SU-DHL-6 (cell line): ENCODE data around the gene KIAA1210.

Source experiments
- H2AFZ ChIP-seq: fragments of 200-600 bp; sonication (generic); 2 replicates; pipeline ENCODE4 v1.6.1; 2014; ENCODE audit warnings: low read depth, mild to moderate bottlenecking, moderate library complexity, mixed read lengths, antibody characterized with exemption, low read length; ENCODE audit not compliant: severe bottlenecking
- H3F3A ChIP-seq: fragments of 200-600 bp; shearing (Covaris generic); 2 replicates; pipeline ENCODE4 v1.6.0; 2016; ENCODE audit warnings: antibody characterized with exemption, mild to moderate bottlenecking; ENCODE audit not compliant: insufficient read depth
- H3K27ac ChIP-seq: fragments of 200-600 bp; sonication (generic); 2 replicates; pipeline ENCODE4 v1.5.1; 2016; ENCODE audit warnings: low read depth, mild to moderate bottlenecking, low read length, moderate library complexity, mixed read lengths
- H3K27me3 ChIP-seq: fragments of 200-600 bp; sonication (generic), shearing (Covaris generic); 2 replicates; pipeline ENCODE4 v1.6.0; 2014; ENCODE audit warnings: mild to moderate bottlenecking, low read length
- H3K36me3 ChIP-seq: fragments of 200-600 bp; sonication (generic); 2 replicates; pipeline ENCODE4 v1.6.1; 2014; ENCODE audit warnings: mild to moderate bottlenecking, low read length, mixed read lengths
- H3K4me2 ChIP-seq: fragments of 300-600, 200-600 bp; shearing (Covaris generic), sonication (generic); 2 replicates; pipeline ENCODE4 v1.6.0; 2014; ENCODE audit warnings: low read length, low read depth, mild to moderate bottlenecking; ENCODE audit not compliant: poor library complexity, severe bottlenecking
- H3K4me3 ChIP-seq: fragments of 200-600 bp; sonication (generic); 2 replicates; pipeline ENCODE4 v1.5.1; 2014; ENCODE audit warnings: antibody characterized with exemption, low read length, mild to moderate bottlenecking, mixed read lengths; ENCODE audit not compliant: insufficient read depth, poor library complexity, severe bottlenecking
- H3K79me2 ChIP-seq: fragments of 200-600 bp; sonication (generic); 2 replicates; pipeline ENCODE4 v1.6.1; 2014; ENCODE audit warnings: mild to moderate bottlenecking, low read length, moderate library complexity; ENCODE audit not compliant: insufficient read depth
- H3K9ac ChIP-seq: fragments of 200-600 bp; sonication (generic); 2 replicates; pipeline ENCODE4 v1.7.0; 2014; ENCODE audit warnings: mild to moderate bottlenecking, low read length
- H3K9me2 ChIP-seq: fragments of 200-600 bp; sonication (generic); replicated peaks from 2 replicates; pipeline ENCODE4 v1.6.1; 2014; ENCODE audit warnings: low read length; ENCODE audit not compliant: insufficient read depth
- H3K9me3 ChIP-seq: fragments of 200-600 bp; sonication (generic); 2 replicates; pipeline ENCODE4 v1.6.1; 2014; ENCODE audit warnings: low read length, mixed read lengths; ENCODE audit not compliant: insufficient read depth
- H4K20me1 ChIP-seq: fragments of 200-600 bp; sonication (generic); 2 replicates; pipeline ENCODE4 v1.6.1; 2014; ENCODE audit warnings: low read depth, mild to moderate bottlenecking, antibody characterized with exemption, low read length, moderate library complexity, mixed read lengths
- EZH2phosphoT487 ChIP-seq: fragments of 200-600 bp; sonication (generic), shearing (Covaris generic); conservative IDR thresholded peaks from 2 replicates; pipeline ENCODE4 v1.6.1; 2018; ENCODE audit warnings: mild to moderate bottlenecking, antibody characterized with exemption, low read length, moderate library complexity, mixed read lengths
- TF ChIP-seq, protein P1 (sequence below): fragments of 200-600 bp; sonication (generic); IDR thresholded peaks from one replicate; pipeline ENCODE4 v1.5.1; 2017; ENCODE audit warnings: antibody characterized with exemption, mild to moderate bottlenecking, low read length, moderate library complexity; ENCODE audit not compliant: insufficient read depth, poor library complexity, severe bottlenecking

KIAA1210 gene

GRCh38 chrX:119118780-119119395 is 8.7 kb downstream of the KIAA1210 start:
- Histone ChIP-seq H3K9me3 (no peaks in the 10 kb centered on the region), H4K20me1 (no peaks in the 10 kb centered on the region), H3K4me3 (no peak overlapping the region), H3K4me2 (no peak overlapping the region), H3F3A (no peaks in the 10 kb centered on the region), H3K27me3 (no peaks in the 10 kb centered on the region), H3K36me3 (no peaks in the 10 kb centered on the region), H2AFZ (no peak overlapping the region), H3K27ac (no peak overlapping the region), H3K79me2 (no peaks in the 10 kb centered on the region), H3K9ac (no peak overlapping the region), H3K9me2 (no peaks in the 10 kb centered on the region)
- TF ChIP-seq EZH2phosphoT487, result no peak
- TF ChIP-seq, protein P1, sequence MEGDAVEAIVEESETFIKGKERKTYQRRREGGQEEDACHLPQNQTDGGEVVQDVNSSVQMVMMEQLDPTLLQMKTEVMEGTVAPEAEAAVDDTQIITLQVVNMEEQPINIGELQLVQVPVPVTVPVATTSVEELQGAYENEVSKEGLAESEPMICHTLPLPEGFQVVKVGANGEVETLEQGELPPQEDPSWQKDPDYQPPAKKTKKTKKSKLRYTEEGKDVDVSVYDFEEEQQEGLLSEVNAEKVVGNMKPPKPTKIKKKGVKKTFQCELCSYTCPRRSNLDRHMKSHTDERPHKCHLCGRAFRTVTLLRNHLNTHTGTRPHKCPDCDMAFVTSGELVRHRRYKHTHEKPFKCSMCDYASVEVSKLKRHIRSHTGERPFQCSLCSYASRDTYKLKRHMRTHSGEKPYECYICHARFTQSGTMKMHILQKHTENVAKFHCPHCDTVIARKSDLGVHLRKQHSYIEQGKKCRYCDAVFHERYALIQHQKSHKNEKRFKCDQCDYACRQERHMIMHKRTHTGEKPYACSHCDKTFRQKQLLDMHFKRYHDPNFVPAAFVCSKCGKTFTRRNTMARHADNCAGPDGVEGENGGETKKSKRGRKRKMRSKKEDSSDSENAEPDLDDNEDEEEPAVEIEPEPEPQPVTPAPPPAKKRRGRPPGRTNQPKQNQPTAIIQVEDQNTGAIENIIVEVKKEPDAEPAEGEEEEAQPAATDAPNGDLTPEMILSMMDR, result peak; percentile 36

GRCh38 chrX:119107206-119107605 is 20.4 kb downstream of the KIAA1210 start:
- H4K20me1 ChIP-seq, result no peaks in the 10 kb centered on the region
- no peak overlapping the region for H3K9ac ChIP-seq
- no peak for TF ChIP-seq EZH2phosphoT487
- TF ChIP-seq, protein P1, result no peak
- H3K79me2 ChIP-seq, result no peaks in the 10 kb centered on the region
- no peaks in the 10 kb centered on the region for H3F3A ChIP-seq
- no peak overlapping the region for H3K4me3 ChIP-seq
- H2AFZ ChIP-seq, result no peak overlapping the region
- no peaks in the 10 kb centered on the region for H3K27me3 ChIP-seq
- H3K9me3 ChIP-seq, result no peaks in the 10 kb centered on the region
- H3K27ac ChIP-seq, result no peak overlapping the region
- no peak overlapping the region for H3K4me2 ChIP-seq
- H3K36me3 ChIP-seq, result no peaks in the 10 kb centered on the region
- no peaks in the 10 kb centered on the region for H3K9me2 ChIP-seq

GRCh38 chrX:119105826-119106225 is 21.8 kb downstream of the KIAA1210 start:
- Histone ChIP-seq H3K4me2 (no peak overlapping the region), H3K36me3 (no peaks in the 10 kb centered on the region), H2AFZ (no peak overlapping the region), H3K9me3 (no peaks in the 10 kb centered on the region), H4K20me1 (no peaks in the 10 kb centered on the region), H3K9me2 (no peaks in the 10 kb centered on the region), H3K79me2 (no peaks in the 10 kb centered on the region), H3K27ac (no peak overlapping the region), H3K4me3 (no peak overlapping the region), H3K9ac (no peak overlapping the region), H3K27me3 (no peaks in the 10 kb centered on the region), H3F3A (no peaks in the 10 kb centered on the region)
- TF ChIP-seq, protein P1, result no peak
- no peak for TF ChIP-seq EZH2phosphoT487
